HCT116 (cell line): ENCODE measurements around the gene HIGD2A.

Source experiments
- POLR2A ChIP-seq: IDR thresholded peaks from 2 replicates; pipeline ENCODE4 v1.7.0; 2011; ENCODE audit warnings: borderline replicate concordance; ENCODE audit not compliant: insufficient read depth, insufficient read length; ENCODE audit errors: extremely low read depth
- POLR2AphosphoS5 ChIP-seq: IDR thresholded peaks from 2 replicates; pipeline ENCODE4 v1.6.1; 2011; ENCODE audit warnings: mild to moderate bottlenecking, low read depth, low read length, moderate library complexity
- SP1 ChIP-seq: IDR thresholded peaks from 2 replicates; pipeline ENCODE4 v1.6.1; 2012; ENCODE audit warnings: low read depth
- YY1 ChIP-seq: IDR thresholded peaks from 2 replicates; pipeline ENCODE4 v1.6.1; 2011; ENCODE audit warnings: low read length, low read depth, moderate library complexity, mild to moderate bottlenecking; ENCODE audit not compliant: insufficient replicate concordance; ENCODE audit errors: extremely low read depth
- ZFX ChIP-seq: fragments of 450-650 bp; IDR thresholded peaks from 2 replicates; pipeline ENCODE4 v1.6.1; 2017
- TF ChIP-seq, protein P1 (sequence below), 3 experiments: fragments of 200-600 bp in 1 of 3; sonication (generic) in 1 of 3; IDR thresholded peaks in 2 of 3; conservative IDR thresholded peaks in 1 of 3; 2 replicates each; pipeline ENCODE4 v1.5.1; 2012 to 2017; ENCODE audit warnings: low read depth in 2 of 3, low read length in 2 of 3, antibody characterized with exemption in 1 of 3, borderline replicate concordance in 1 of 3, control low read depth in 1 of 3, mild to moderate bottlenecking in 1 of 3, mixed read lengths in 1 of 3, mixed run types in 1 of 3, moderate library complexity in 1 of 3; ENCODE audit not compliant: insufficient read depth in 1 of 3

DNA sequence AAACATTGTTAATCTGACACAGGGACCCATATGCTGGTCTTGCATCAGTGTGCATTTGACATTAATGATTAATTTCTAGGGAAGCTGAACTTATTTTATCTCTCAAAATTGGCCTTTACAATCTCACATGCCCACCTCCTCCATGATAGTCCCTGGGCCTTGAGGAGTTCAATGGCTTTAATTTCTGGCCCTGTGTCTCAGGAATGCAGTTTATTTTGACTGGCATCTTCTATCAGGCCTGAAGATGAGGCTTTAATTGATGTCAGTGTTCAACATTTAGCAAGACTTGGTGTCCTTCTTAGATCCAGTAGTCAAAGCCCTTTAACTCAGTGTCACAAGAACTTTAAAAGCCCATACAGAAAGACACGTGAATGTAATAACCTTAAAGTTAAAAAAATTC is 38.3 kb downstream of the HIGD2A start:
- TF ChIP-seq POLR2AphosphoS5 (no peak), ZFX (no peak), POLR2A (no peak), SP1 (no peak), YY1 (no peak)
- TF ChIP-seq, protein P1, sequence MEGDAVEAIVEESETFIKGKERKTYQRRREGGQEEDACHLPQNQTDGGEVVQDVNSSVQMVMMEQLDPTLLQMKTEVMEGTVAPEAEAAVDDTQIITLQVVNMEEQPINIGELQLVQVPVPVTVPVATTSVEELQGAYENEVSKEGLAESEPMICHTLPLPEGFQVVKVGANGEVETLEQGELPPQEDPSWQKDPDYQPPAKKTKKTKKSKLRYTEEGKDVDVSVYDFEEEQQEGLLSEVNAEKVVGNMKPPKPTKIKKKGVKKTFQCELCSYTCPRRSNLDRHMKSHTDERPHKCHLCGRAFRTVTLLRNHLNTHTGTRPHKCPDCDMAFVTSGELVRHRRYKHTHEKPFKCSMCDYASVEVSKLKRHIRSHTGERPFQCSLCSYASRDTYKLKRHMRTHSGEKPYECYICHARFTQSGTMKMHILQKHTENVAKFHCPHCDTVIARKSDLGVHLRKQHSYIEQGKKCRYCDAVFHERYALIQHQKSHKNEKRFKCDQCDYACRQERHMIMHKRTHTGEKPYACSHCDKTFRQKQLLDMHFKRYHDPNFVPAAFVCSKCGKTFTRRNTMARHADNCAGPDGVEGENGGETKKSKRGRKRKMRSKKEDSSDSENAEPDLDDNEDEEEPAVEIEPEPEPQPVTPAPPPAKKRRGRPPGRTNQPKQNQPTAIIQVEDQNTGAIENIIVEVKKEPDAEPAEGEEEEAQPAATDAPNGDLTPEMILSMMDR (IDR thresholded peaks at IDR 0.05 in 2 of 3, conservative IDR thresholded peaks at IDR 0.05 in 1 of 3; ENCODE audit: borderline replicate concordance in 1 of 3, insufficient read depth in 1 of 3, low read depth in 2 of 3, low read length in 2 of 3) = no peak
